Endothelial cell (in vitro differentiated cells): Measurements from ENCODE around the gene DRAXIN. TPM values are rescaled to one million over a fixed set of nuclear protein-coding genes. Genes with fewer than 3 reads are reported as not detected.
A peak's percentile ranks its signal among the peaks of the same experiment; 100 is the strongest.

Source experiments
- DNase-seq: peaks from one replicate; pipeline ENCODE4 v3.0.0; 2021; ENCODE audit warnings: low spot score
- H3K27ac Mint-ChIP-seq: one replicate; pipeline ENCODE4 v1.8.0; 2021; ENCODE audit warnings: mixed read lengths, inconsistent platforms; ENCODE audit not compliant: unreplicated experiment
- H3K27me3 Mint-ChIP-seq: one replicate; pipeline ENCODE4 v1.8.0; 2021; ENCODE audit warnings: mild to moderate bottlenecking, moderate library complexity, mixed read lengths, inconsistent platforms; ENCODE audit not compliant: unreplicated experiment
- H3K36me3 Mint-ChIP-seq: one replicate; pipeline ENCODE4 v1.8.0; 2021; ENCODE audit warnings: mild to moderate bottlenecking, low read depth, mixed read lengths, inconsistent platforms; ENCODE audit not compliant: unreplicated experiment
- H3K4me1 Mint-ChIP-seq: one replicate; pipeline ENCODE4 v1.8.0; 2021; ENCODE audit warnings: mild to moderate bottlenecking, mixed read lengths, inconsistent platforms; ENCODE audit not compliant: unreplicated experiment
- H3K4me3 Mint-ChIP-seq: one replicate; pipeline ENCODE4 v1.8.0; 2021; ENCODE audit warnings: mild to moderate bottlenecking, mixed read lengths, inconsistent platforms; ENCODE audit not compliant: unreplicated experiment
- H3K9me3 Mint-ChIP-seq: one replicate; pipeline ENCODE4 v1.8.0; 2021; ENCODE audit warnings: mixed read lengths, inconsistent platforms; ENCODE audit not compliant: unreplicated experiment
- total RNA-seq: library from RNA; stranded (reverse); fragmentation: NEBNext Ultra II Directional; extraction: Animal tissue kit (Norgen Biotek cat#: 25700); gene quantifications from one replicate; pipeline ENCODE4 v1.2.1, GENCODE V29; 2021; ENCODE audit not compliant: unreplicated experiment
- TF ChIP-seq, protein P1 (sequence below): fragments of 200-600 bp; sonication (generic); IDR thresholded peaks from one replicate; pipeline ENCODE4 v1.5.0; 2021; ENCODE audit warnings: antibody characterized with exemption; ENCODE audit not compliant: unreplicated experiment

Gene DRAXIN
- total RNA-seq, 1 donor from 2014 or later: 0.46 TPM

DNA sequence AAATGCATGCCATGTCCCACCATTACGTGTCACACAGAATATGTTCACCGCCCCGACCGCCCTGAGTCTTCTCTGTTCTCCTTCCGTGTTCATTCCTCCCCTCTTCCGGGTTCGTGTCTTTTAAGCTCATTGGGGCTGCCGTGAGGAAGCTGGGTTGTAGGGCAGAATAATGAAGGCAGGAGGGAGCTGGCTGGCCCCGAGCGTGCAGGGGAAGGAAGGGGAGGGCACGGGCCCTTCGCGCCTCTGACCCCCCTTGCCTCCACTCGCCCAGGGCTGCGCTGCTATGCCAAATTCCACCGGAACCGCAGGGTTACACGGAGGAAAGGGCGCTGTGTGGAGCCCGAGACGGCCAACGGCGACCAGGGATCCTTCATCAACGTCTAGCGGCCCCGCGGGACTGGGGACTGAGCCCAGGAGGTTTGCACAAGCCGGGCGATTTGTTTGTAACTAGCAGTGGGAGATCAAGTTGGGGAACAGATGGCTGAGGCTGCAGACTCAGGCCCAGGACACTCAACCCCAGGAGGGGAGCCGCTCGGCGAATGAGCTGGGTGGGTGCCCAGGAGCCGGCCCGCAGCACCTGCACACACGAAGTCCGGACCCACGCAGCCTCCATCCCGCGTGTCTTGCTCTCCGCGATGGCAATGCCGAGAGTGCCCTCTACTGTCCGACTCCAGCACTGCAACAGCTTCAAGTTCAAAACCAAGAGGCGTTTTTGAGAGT lies 28.0 kb downstream of the DRAXIN start:
- TF ChIP-seq, protein P1, sequence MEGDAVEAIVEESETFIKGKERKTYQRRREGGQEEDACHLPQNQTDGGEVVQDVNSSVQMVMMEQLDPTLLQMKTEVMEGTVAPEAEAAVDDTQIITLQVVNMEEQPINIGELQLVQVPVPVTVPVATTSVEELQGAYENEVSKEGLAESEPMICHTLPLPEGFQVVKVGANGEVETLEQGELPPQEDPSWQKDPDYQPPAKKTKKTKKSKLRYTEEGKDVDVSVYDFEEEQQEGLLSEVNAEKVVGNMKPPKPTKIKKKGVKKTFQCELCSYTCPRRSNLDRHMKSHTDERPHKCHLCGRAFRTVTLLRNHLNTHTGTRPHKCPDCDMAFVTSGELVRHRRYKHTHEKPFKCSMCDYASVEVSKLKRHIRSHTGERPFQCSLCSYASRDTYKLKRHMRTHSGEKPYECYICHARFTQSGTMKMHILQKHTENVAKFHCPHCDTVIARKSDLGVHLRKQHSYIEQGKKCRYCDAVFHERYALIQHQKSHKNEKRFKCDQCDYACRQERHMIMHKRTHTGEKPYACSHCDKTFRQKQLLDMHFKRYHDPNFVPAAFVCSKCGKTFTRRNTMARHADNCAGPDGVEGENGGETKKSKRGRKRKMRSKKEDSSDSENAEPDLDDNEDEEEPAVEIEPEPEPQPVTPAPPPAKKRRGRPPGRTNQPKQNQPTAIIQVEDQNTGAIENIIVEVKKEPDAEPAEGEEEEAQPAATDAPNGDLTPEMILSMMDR: peak; percentile 93
- peaks cover 2% of the 10 kb centered on the region for H3K27me3 Mint-ChIP-seq
- H3K4me1 Mint-ChIP-seq: no peaks in the 10 kb centered on the region
- no peak overlapping the region for H3K4me3 Mint-ChIP-seq
- no peaks in the 10 kb centered on the region for H3K36me3 Mint-ChIP-seq
- no peaks in the 10 kb centered on the region for H3K9me3 Mint-ChIP-seq
- H3K27ac Mint-ChIP-seq: no peak overlapping the region
- DNase-seq: peak; percentile 71

DNA sequence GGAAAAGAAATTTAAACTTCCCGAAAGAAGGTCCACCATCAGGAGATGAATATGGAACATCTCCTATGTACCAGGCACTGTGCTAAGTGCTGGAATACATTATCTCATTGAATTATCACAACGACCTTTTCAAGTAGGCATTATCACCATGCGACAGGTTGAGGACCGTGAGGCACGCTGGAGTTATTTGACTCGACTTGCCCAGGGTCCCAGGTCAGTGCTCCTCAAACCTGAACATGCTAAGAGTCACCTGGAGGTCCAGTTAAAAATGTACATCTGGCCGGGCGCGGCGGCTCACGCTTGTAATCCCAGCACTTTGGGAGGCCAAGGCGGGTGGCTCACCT lies 28.5 kb downstream of the DRAXIN start:
- H3K4me1 Mint-ChIP-seq: no peaks in the 10 kb centered on the region
- H3K9me3 Mint-ChIP-seq: no peaks in the 10 kb centered on the region
- DNase-seq: no peak
- no peaks in the 10 kb centered on the region for H3K36me3 Mint-ChIP-seq
- peaks cover 2% of the 10 kb centered on the region for H3K27me3 Mint-ChIP-seq
- TF ChIP-seq, protein P1: no peak
- no peak overlapping the region for H3K27ac Mint-ChIP-seq
- no peak overlapping the region for H3K4me3 Mint-ChIP-seq

DNA sequence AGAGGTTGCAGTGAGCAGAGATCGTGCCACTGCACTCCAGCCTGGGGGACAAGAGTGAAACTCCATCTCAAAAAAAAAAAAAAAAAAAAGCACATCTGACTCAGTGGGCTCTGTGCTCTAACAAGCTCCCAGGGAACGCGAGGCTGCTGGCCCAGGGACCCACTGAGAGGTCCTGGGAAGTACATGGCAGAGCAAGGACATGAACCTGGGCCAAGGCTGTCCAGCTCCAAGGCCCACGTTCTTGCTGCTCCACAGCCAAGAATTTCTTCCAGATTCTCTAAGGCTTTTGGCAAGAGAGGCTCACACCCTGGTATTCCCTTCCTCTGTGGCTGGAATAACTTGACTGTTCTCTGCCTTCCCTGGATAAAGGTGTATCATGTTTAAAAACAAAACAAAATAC lies 29.0 kb downstream of the DRAXIN start:
- Mint-ChIP-seq H3K27me3 (no peaks in the 10 kb centered on the region), H3K9me3 (no peaks in the 10 kb centered on the region), H3K27ac (no peak overlapping the region), H3K4me3 (no peak overlapping the region), H3K4me1 (no peaks in the 10 kb centered on the region), H3K36me3 (no peaks in the 10 kb centered on the region)
- no peak for DNase-seq
- TF ChIP-seq, protein P1: no peak

DNA sequence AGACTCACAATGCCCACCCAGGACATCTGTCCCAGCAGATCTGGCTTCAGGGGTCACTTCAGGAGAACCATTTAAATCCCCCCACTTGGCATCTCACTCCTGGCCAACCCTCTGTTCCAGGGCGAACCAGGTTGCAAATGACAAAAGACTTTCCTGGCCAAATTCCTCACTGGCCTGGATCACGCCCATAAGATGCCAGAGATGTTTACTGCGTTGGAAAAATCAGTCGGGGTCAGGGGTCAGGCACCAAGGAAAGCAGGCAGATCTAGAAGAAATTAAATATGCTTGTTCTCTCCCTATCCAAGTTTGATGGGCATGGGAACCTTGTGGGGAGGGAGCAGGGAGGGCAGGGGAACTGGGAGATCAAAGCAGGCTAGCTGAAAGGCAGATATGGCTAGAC lies 29.8 kb downstream of the DRAXIN start:
- Mint-ChIP-seq H3K27me3 (no peaks in the 10 kb centered on the region), H3K36me3 (no peaks in the 10 kb centered on the region), H3K9me3 (no peaks in the 10 kb centered on the region), H3K27ac (no peak overlapping the region), H3K4me3 (no peak overlapping the region), H3K4me1 (no peaks in the 10 kb centered on the region)
- TF ChIP-seq, protein P1: no peak
- no peak for DNase-seq

DNA sequence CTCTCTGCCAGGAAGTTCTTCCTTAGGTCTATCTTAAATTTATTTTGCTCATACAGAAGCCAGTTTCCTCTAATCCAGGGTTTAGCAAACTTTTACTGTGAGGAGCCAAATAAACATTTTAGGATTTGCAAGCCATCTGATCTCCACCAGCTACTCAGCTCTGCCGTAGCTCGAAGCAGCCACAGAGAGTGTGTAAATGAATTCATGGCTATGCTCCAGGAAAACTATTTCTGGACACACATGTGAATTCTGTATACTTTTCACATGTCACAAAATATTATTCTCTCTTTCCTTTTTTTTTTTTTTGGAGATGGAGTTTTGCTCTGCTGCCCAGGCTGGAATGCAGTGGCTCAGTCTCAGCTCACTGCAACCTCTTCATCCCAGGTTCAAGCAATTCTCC lies 31.0 kb downstream of the DRAXIN start:
- Mint-ChIP-seq H3K36me3 (no peaks in the 10 kb centered on the region), H3K4me3 (no peak overlapping the region), H3K4me1 (no peaks in the 10 kb centered on the region), H3K9me3 (no peaks in the 10 kb centered on the region), H3K27me3 (no peaks in the 10 kb centered on the region), H3K27ac (no peak overlapping the region)
- DNase-seq: no peak
- TF ChIP-seq, protein P1: no peak
